B cell (primary cell): ENCODE data around the gene MUS81. TPM values are rescaled to one million over a fixed set of nuclear protein-coding genes. Genes with fewer than 3 reads are reported as not detected.

Source experiments
- ATAC-seq: fragments of 200-7000 bp; cut with Tn5 transposase; one replicate; pipeline ENCODE4 v1.10.0; 2021; ENCODE audit warnings: low read depth, mild to moderate bottlenecking, moderate number of reproducible peaks, moderate library complexity
- CTCF ChIA-PET: fragments of 350-600 bp; sonication (Branson Sonifier 250); formaldehyde crosslinking; loops from one replicate; lab custom pipeline; 2021; ENCODE audit warnings: antibody characterized with exemption, inconsistent platforms; lab: Charles Lee
- POLR2A ChIA-PET: fragments of 350-600 bp; sonication (Branson Sonifier 250); formaldehyde crosslinking; loops from one replicate; lab custom pipeline; 2021; ENCODE audit warnings: antibody characterized with exemption; lab: Charles Lee
- DNase-seq: peaks from one replicate; pipeline ENCODE4 v3.0.0; 2013
- H2AFZ ChIP-seq: 2 replicates; pipeline ENCODE4 v1.6.1; 2012; ENCODE audit warnings: mild to moderate bottlenecking, low read depth, low read length; ENCODE audit not compliant: insufficient read depth, poor library complexity, severe bottlenecking
- H3K27ac ChIP-seq, 2 donors: 1 replicate in 1 of 2; 2 replicates in 1 of 2; pipeline ENCODE4 v1.5.1; 2012 to 2013; ENCODE audit warnings: low read length in 2 of 2, mild to moderate bottlenecking in 2 of 2, moderate library complexity in 1 of 2
- H3K27me3 ChIP-seq, 4 experiments: fragments of 200-600 bp in 1 of 4; sonication (generic) in 1 of 4; replicated peaks in 1 of 4; 1 replicate in 2 of 4; 2 replicates in 2 of 4; pipeline versions ENCODE4 v1.6.1 to v1.7.0; 2013 to 2016; ENCODE audit warnings: low read length in 3 of 4, mild to moderate bottlenecking in 2 of 4, mixed read lengths in 1 of 4, moderate library complexity in 1 of 4; ENCODE audit not compliant: insufficient read depth in 4 of 4, control insufficient read depth in 3 of 4; ENCODE audit errors: control extremely low read depth in 1 of 4
- H3K36me3 ChIP-seq, 2 experiments: replicated peaks in 1 of 2; 1 replicate in 1 of 2; 2 replicates in 1 of 2; pipeline versions ENCODE4 v1.6.1 to v1.7.1; 2013; ENCODE audit warnings: low read length in 1 of 2; ENCODE audit not compliant: insufficient read depth in 2 of 2, control insufficient read depth in 1 of 2; ENCODE audit errors: control extremely low read depth in 1 of 2, extremely low read depth in 1 of 2
- H3K4me1 ChIP-seq, 2 donors: fragments of 200-600 bp in 1 of 2; sonication (generic) in 1 of 2; 1 replicate in 1 of 2; 2 replicates in 1 of 2; pipeline versions ENCODE4 v1.5.1 to v1.6.1; 2013 to 2017; ENCODE audit warnings: low read length in 2 of 2; ENCODE audit not compliant: control insufficient read depth in 2 of 2, insufficient read depth in 2 of 2
- H3K4me2 ChIP-seq: replicated peaks from 2 replicates; pipeline ENCODE3; 2012; ENCODE audit warnings: mild to moderate bottlenecking, low read depth, low read length; ENCODE audit not compliant: poor library complexity, severe bottlenecking
- H3K4me3 ChIP-seq, 5 experiments: fragments of 200-600 bp in 1 of 5; sonication (generic) in 1 of 5; 1 replicate in 3 of 5; 2 replicates in 2 of 5; pipeline versions ENCODE4 v1.5.1 to v1.7.0; 2011 to 2016; ENCODE audit warnings: low read length in 4 of 5, mild to moderate bottlenecking in 4 of 5, low read depth in 2 of 5, control low read depth in 1 of 5, moderate library complexity in 1 of 5; ENCODE audit not compliant: insufficient read depth in 1 of 5; ENCODE audit errors: control extremely low read depth in 1 of 5, extremely low read depth in 1 of 5
- H3K79me2 ChIP-seq: fragments of 200-600 bp; sonication (generic); one replicate; pipeline ENCODE4 v1.6.0; 2016; ENCODE audit warnings: low read length; ENCODE audit not compliant: control insufficient read depth, insufficient read depth
- H3K9ac ChIP-seq: fragments of 200-600 bp; sonication (generic); 2 replicates; pipeline ENCODE4 v1.6.1; 2017; ENCODE audit warnings: mild to moderate bottlenecking, low read length, moderate library complexity
- H3K9me3 ChIP-seq, 3 donors: one replicate each; pipeline versions ENCODE4 v1.6.1 to v1.7.1; 2013; ENCODE audit warnings: low read length in 2 of 3; ENCODE audit not compliant: control insufficient read depth in 2 of 3, insufficient read depth in 1 of 3; ENCODE audit errors: control extremely low read depth in 1 of 3
- H4K20me1 ChIP-seq: 2 replicates; pipeline ENCODE4 v1.6.0; 2012; ENCODE audit warnings: mild to moderate bottlenecking, low read length; ENCODE audit not compliant: insufficient read depth, control insufficient read depth, poor library complexity, severe bottlenecking
- H3K27ac Mint-ChIP-seq: one replicate; pipeline ENCODE4 v1.8.0; 2021; ENCODE audit warnings: mixed read lengths
- H3K27me3 Mint-ChIP-seq: one replicate; pipeline ENCODE4 v1.8.0; 2021; ENCODE audit warnings: mixed read lengths
- H3K4me1 Mint-ChIP-seq: one replicate; pipeline ENCODE4 v1.8.0; 2021; ENCODE audit warnings: mixed read lengths
- H3K4me3 Mint-ChIP-seq: one replicate; pipeline ENCODE4 v1.8.0; 2021; ENCODE audit warnings: mixed read lengths
- H3K9me3 Mint-ChIP-seq: one replicate; pipeline ENCODE4 v1.8.0; 2022; ENCODE audit warnings: mixed read lengths; ENCODE audit not compliant: insufficient read depth
- CTCF ChIP-seq: fragments of 200-600 bp; IDR thresholded peaks from one replicate; pipeline ENCODE4 v1.8.0; 2022; ENCODE audit warnings: antibody characterized with exemption, mild to moderate bottlenecking
- EZH2 ChIP-seq: IDR thresholded peaks from 2 replicates; pipeline ENCODE4 v1.6.1; 2012; ENCODE audit warnings: borderline replicate concordance, low read depth, mild to moderate bottlenecking, moderate library complexity, low read length; ENCODE audit not compliant: insufficient read depth, poor library complexity, severe bottlenecking
- WGBS: methylation state at CpG from one replicate; pipeline ENCODE4 v1.1.5; 2013; ENCODE audit warnings: missing lambda C conversion rate; ENCODE audit not compliant: insufficient coverage; 5-methylcytosine and 5-hydroxymethylcytosine counted together
- intact Hi-C: fragments of 100-400 bp; cut with micrococcal nuclease; formaldehyde crosslinking; loops from one replicate; pipeline ENCODE4 v1.10.0; 2022
- polyA plus RNA-seq: library from polyadenylated mRNA; depleted of rRNA; stranded (reverse); fragments of >200 nt; gene quantifications from 2 replicates; pipeline ENCODE4 v1.2.3, GENCODE V29; 2012
- total RNA-seq, 2 donors: library from RNA; stranded (reverse); fragments of 120-200 nt in 1 of 2; gene quantifications; 1 replicate in 1 of 2; 2 replicates in 1 of 2; pipeline versions ENCODE4 v1.2.3 to v1.2.4, GENCODE V29; 2013 to 2022

The MUS81 gene
- total and polyA plus RNA-seq, 2 donors (not counting 1 experiment from before 2014, with no cell fraction given) = 74.5 to 134 TPM

GRCh38 chr11:65859812-65860277 is 388 bp upstream of the MUS81 start:
- no peaks in the 10 kb centered on the region for H3K9me3 ChIP-seq
- Mint-ChIP-seq H3K27me3 (no peaks in the 10 kb centered on the region), H3K27ac (peak overlapping the region; percentile 98), H3K4me1 (peaks cover 42% of the 10 kb centered on the region), H3K4me3 (peak overlapping the region; percentile 92), H3K9me3 (no peaks in the 10 kb centered on the region)
- peaks cover 57% of the 10 kb centered on the region for H3K79me2 ChIP-seq
- peaks cover 27 to 52% of the 10 kb centered on the region in 2 donors for H3K4me1 ChIP-seq
- H3K4me2 ChIP-seq = peak overlapping the region; percentile 94
- DNase-seq (no peak), ATAC-seq (no peak)
- intact Hi-C loops = loop anchor here (1.0 to 5.0 kb wide), 11 partner anchors 13 to 407 kb away; partner anchors contain the start of genes AP5B1, BANF1, C11orf68 and DRAP1
- peak overlapping the region; percentile 79 for H3K9ac ChIP-seq
- TF ChIP-seq CTCF (no peak), EZH2 (no peak)
- peak overlapping the region; percentile 77 to 89 for H3K27ac ChIP-seq
- ChIA-PET POLR2A (interaction anchor here (0.8 to 4.8 kb wide), 16 partner anchors 10 to 742 kb away, joined by 3 to 65 read pairs (median 9); partner anchors contain the start of genes BANF1, C11orf68, CCDC85B and EIF1AD), CTCF (interaction anchor here (0.5 to 8.6 kb wide), 34 partner anchors 9 to 528 kb away, joined by 3 to 244 read pairs (median 4); partner anchors contain the start of genes AP5B1, BANF1, C11orf68 and CCDC85B)
- peak overlapping the region; percentile 81 to 98 (median 95) for H3K4me3 ChIP-seq
- peaks cover 0 to 53% of the 10 kb centered on the region in 2 experiments for H3K36me3 ChIP-seq
- H4K20me1 ChIP-seq = peaks cover 61% of the 10 kb centered on the region
- no peaks in the 10 kb centered on the region for H3K27me3 ChIP-seq
- WGBS = under 1% methylated on average over 16 of the region's 16 CpGs
- peak overlapping the region; percentile 85 for H2AFZ ChIP-seq

- peaks cover 33% of the 10 kb centered on the region for H3K4me1 Mint-ChIP-seq
- DNase-seq (no peak), ATAC-seq (no peak)
- 20% methylated on average over 10 of the region's 14 CpGs for WGBS
- Histone ChIP-seq H3K36me3 (peaks cover 0 to 53% of the 10 kb centered on the region in 2 experiments), H3K79me2 (peaks cover 44% of the 10 kb centered on the region), H3K4me2 (peak overlapping the region; percentile 94), H3K27ac (peak overlapping the region in 1 of 2 donors; percentile 77), H3K4me1 (peaks cover 21 to 40% of the 10 kb centered on the region in 2 donors), H3K27me3 (no peaks in the 10 kb centered on the region), H3K9ac (peak overlapping the region; percentile 79), H4K20me1 (peaks cover 50% of the 10 kb centered on the region), H3K4me3 (peak overlapping the region; percentile 81 to 98 (median 95)), H3K9me3 (no peaks in the 10 kb centered on the region), H2AFZ (peak overlapping the region; percentile 85)
- peak overlapping the region; percentile 92 for H3K4me3 Mint-ChIP-seq
- peak overlapping the region; percentile 98 for H3K27ac Mint-ChIP-seq
- no peaks in the 10 kb centered on the region for H3K9me3 Mint-ChIP-seq
- CTCF ChIA-PET = interaction anchor here (2.1 to 8.6 kb wide), 5 partner anchors 10 to 149 kb away, joined by 9 to 244 read pairs (median 15); partner anchors contain the start of genes BANF1, CCDC85B, EFEMP2 and EIF1AD
- POLR2A ChIA-PET = interaction anchor here (0.9 to 4.8 kb wide), 5 partner anchors 9 to 141 kb away, joined by 4 to 65 read pairs (median 20); partner anchors contain the start of genes BANF1, CCDC85B and FIBP
- intact Hi-C loops = no loop called here
- TF ChIP-seq EZH2 = no peak
- TF ChIP-seq CTCF = no peak
- no peaks in the 10 kb centered on the region for H3K27me3 Mint-ChIP-seq
Measured at GRCh38 chr11:65861165-65861505, 902 bp downstream of the MUS81 start.
